GM19240 (cell line): ENCODE measurements around the gene ATF5.

ENCODE experiments used
- DNase-seq: peaks from one replicate; pipeline ENCODE4 v3.0.0; 2011; ENCODE audit warnings: low spot score; ENCODE audit not compliant: insufficient read length

Gene ATF5, protein sequence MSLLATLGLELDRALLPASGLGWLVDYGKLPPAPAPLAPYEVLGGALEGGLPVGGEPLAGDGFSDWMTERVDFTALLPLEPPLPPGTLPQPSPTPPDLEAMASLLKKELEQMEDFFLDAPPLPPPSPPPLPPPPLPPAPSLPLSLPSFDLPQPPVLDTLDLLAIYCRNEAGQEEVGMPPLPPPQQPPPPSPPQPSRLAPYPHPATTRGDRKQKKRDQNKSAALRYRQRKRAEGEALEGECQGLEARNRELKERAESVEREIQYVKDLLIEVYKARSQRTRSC

DNA sequence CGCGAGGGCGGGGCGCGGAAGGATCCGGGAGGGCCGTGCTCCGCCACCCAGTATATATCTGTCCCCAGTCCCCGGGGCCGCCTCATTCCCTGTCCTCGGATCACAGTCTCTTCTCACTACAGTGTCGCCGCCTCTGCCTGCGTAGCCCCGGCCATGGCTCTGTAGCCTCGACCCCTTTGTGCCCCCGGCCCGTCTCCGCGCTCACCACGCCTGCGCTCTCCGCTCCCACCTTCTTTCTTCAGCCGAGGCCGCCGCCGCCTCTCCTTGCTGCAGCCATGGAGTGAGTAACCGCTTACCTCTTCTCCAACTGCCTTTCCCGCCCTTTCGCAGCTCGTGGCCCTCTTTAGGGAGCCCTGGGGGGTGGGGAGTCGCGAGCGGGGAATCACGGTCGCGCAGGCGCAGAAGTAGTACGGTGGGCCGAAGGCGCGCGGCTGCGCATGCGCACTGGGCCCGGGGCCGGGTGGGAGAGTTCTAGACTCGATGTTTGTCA lies at the start of gene ATF5, which contains the start of gene NUP62:
TSS of gene ATF5 (plus strand) at position 85 of the 490 bp plus-strand sequence. CDS start 1,646 bp downstream, outside the sequence.
TSS of gene NUP62 (minus strand) at position 384 of the 490 bp plus-strand sequence. CDS start 19,697 bp downstream, outside the sequence.
- DNase-seq: peak; percentile 86

DNA sequence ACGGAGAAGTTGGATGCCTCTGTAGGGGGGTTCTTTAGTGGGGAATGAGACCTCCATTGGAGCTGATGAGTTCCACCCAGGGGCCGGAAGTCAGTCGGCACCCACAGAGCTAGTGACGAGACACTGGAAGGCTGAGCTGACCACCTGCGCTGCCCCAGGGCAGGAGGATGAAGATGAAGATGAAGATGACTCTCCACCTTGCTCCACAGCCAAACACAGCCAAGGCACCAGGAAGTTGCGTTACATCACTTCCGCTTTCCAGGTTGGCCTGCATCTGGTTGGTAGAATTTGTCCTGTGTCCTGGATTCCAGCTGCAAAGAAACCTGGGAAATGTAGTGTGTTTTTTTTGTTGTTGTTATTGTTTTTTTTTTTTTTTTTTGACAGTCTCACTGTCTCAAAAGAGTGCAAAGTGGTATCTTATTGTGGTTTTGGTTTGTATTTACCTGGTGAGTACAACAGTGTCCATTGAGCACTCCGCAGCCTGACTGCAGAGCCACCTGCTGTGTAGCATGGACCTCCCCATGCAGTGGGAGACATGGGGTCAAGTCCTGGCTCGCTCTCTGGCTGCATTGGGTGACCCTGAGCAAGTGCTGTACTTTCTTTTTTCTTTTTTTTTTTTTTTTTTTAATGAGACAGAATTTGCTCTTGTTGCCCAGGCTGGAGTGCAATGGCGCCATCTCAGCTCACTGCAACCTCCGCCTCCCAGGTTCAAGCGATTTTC lies 49.6 kb upstream of the ATF5 start:
- no peak for DNase-seq

DNA sequence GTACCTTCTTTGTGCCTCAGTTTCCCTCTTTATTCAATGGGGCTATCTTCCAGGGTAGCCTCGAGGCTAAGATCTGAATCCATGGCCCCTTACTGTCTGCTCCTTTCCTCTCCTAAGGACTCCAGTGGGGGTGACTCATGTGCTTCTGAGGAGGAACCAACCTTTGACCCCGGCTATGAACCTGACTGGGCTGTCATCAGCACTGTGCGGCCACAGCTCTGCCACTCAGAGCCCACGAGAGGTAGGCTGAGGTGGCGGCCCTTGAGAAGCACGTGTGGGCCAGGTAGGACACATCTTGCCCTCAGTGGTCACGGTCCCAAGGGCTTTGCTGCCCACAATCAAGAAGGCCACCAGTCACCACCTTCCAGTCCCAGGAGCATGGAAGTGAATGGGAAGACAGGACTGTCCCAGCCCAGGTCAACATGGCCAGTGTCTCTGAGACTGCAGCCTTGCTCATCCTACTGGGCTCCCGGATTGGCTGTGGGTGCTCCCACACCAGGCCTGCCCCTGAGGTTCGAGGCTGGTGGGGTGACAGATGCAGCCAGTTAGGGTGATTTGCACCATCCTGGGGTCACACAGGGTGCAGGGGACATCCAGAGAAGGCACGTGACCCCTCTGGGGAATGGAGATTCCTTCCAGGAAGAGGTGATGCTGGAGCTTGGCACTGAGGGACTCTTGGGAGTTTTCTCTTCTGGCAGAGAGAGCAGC lies 48.7 kb upstream of the ATF5 start:
- DNase-seq: no peak

DNA sequence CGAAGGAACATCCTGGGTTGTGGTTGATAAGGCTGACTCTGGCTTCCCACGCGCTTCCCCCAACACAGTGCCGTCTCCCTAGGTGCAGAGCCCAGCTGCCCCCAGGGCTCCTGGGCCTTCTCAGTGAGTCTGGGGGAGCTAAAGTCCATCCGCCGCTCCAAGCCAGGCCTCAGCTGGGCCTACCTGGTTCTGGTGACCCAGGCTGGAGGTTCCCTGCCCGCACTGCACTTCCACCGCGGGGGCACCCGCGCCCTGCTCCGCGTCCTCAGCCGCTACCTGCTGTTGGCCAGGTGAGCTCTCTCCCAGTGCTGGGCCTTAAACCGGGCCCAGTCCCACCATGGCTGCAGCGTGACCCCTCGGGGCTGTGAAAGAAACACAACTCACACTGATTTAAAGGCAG lies 47.8 kb upstream of the ATF5 start:
- no peak for DNase-seq

DNA sequence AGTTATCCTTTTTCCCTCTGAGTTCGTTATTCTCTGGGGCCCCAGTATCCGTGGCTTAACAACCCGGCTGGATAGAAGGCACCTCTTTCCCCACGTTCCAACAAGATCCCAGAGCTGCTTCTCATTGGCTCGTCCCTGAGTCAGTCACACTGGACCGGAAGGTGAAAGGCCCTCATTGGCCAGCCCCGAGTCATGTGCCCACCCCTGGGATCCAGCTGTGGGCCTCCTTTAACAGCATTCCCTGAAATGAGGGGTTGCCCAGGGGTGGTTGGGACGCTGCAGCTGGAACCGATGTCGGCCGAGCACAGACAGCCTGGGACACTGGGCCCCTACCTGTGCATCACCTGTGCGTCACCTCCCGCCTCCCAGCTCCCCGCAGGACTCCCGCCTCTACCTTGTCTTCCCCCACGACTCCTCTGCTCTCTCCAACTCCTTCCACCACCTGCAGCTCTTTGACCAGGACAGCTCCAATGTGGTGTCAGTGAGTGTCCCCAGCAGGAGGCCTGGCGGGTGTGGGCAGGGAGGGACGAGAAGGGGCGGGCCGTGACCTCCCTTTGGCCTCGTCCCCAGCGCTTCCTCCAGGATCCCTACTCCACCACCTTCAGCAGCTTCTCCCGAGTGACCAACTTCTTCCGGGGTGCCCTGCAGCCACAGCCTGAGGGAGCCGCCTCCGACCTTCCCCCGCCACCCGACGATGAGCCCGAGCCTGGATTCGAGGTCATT lies 47.2 kb upstream of the ATF5 start:
- no peak for DNase-seq

DNA sequence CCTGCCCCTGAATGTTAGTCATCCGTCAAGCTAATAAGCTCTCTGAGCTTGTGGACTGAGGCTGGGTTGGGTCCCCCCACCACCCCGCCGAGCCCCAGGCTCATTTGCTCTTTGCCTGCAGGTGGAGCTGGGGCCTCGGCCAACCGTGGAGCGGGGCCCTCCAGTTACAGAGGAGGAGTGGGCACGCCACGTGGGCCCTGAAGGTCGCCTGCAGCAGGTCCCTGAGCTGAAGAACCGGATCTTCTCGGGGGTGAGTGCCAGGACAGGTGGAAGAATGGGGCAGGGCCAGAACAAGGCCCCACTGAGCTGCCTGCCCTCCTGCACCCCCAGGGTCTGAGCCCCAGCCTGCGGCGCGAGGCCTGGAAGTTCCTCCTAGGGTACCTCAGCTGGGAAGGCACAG lies 46.4 kb upstream of the ATF5 start:
- DNase-seq: no peak

DNA sequence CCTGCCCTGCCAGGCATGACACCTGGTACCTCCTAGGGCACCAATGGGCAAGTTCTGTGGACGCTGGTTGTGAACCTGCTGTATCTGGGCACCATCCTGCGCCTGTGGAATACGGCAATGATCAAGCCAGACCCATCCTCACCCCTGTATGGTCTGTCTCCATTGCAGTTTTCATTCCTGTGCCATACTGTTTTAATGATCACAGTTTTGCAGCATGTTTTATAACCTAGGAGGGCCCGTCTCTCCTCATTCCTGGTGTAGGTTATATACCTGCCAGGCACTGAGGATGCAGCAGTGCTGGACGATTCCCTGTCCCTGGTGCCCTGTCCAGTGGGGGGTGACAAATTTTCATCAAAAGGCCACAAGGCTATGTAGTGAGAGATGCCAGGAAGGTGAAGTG lies 45.9 kb upstream of the ATF5 start:
- no peak for DNase-seq

DNA sequence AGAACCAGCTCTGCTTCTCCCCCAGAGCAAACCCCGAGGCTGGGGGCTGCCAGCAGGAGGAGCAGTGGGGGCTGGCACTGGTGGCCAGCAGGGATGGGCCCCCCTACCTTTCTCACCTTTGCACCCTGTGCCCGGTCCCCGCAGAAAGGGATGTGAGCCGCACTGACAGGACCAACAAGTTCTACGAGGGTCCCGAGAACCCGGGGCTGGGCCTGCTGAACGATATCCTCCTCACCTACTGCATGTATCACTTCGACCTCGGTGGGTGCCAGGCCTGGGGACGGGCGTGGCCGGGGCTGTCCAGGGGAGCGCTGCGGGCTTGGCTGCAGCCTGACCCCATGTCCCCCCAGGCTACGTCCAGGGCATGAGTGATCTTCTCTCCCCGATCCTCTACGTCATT lies 44.9 kb upstream of the ATF5 start:
- DNase-seq: no peak

DNA sequence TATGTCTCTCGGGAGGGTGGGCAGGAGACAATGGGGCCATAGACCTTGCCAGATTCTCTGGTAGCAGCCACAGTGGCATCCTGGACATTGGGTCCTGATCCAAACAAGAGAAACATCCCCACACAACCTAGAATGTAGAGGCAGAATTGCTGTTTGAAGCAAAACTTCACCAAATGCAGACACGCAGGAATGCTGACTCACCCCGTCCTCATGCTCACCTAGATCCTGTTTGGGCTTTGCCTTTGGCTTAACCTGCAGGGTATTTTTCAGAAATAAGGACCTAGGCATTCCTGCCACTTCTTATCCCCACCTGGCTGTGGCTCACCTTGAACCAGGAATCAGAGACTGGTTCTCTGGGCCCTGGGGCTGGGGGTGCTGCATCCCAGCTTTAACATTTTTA lies 44.2 kb upstream of the ATF5 start:
- DNase-seq: no peak

DNA sequence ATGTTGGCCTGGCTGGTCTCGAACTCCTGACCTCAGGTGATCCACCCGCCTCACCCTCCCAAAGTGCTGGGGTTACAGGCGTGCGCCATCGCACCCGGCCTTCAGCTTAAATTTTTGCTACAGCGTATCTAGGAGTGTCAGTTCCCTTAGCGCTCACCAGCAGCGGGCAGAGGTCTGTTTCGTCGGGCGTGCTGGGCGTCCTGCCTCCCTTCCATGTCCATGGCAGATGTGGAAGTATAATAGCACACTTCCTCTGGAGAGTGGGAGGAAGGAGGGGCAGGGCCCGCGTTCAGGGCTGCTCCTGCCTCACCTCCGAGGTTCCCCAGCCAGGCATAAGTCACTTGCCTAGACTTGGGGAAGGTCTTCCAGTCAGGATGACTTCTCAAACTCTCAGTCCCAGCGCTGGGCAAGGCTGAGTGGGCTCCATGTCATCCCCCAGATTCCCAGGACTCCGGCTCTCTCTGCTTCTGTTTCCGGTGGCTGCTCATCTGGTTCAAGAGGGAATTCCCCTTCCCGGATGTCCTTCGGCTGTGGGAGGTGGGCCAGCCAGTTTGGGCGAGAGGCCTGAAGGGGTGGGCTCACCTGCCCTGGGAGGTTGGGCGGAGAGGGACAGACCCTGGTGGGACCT lies 41.9 kb upstream of the ATF5 start:
- DNase-seq: no peak

DNA sequence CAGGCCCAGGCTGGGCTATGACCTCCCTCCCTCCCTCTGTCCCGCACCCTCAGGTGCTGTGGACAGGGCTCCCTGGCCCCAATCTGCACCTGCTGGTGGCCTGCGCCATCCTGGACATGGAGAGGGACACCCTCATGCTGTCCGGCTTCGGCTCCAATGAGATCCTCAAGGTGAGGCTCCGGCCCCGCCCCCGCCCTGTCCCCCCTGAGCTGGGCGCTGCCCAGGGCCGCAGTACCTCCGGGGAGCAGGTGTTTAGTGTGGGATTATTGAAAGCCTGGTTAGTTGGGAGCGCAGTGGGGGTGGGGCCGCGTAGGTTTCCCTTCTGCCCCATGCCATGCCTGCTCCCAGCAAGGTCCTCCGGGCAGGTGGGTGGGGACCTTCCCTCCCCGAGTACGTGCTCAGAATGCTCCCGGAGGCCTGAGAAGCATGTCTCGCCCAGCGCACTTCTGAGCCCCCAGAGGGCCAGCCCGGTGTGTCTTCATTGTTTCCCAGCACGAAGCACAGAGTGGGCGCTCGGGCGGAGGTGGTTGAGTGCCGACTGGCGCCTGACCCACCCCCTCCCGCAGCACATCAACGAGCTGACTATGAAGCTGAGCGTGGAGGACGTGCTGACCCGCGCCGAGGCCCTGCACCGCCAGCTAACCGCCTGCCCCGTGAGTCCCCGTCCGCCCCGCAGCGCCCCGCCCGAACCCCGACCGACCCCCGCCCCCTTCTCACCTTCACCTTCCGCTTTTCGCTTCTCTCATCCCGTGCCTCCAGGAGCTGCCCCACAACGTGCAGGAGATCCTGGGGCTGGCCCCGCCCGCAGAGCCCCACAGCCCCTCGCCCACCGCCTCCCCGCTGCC lies 41.1 kb upstream of the ATF5 start:
- no peak for DNase-seq

DNA sequence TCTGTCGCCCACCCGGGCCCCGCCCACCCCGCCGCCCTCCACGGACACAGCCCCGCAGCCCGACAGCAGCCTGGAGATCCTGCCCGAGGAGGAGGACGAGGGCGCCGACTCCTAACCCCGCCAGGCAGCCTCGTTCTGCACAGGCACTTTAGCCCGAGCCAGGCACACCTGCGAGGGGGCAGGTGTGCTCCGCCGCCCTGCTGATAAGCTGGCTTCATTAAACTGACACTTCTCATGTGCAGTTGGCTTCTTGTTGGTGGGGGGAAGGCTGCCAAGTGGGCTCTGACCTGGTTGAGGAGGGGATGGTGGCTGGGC lies 40.5 kb upstream of the ATF5 start:
- DNase-seq: no peak

DNA sequence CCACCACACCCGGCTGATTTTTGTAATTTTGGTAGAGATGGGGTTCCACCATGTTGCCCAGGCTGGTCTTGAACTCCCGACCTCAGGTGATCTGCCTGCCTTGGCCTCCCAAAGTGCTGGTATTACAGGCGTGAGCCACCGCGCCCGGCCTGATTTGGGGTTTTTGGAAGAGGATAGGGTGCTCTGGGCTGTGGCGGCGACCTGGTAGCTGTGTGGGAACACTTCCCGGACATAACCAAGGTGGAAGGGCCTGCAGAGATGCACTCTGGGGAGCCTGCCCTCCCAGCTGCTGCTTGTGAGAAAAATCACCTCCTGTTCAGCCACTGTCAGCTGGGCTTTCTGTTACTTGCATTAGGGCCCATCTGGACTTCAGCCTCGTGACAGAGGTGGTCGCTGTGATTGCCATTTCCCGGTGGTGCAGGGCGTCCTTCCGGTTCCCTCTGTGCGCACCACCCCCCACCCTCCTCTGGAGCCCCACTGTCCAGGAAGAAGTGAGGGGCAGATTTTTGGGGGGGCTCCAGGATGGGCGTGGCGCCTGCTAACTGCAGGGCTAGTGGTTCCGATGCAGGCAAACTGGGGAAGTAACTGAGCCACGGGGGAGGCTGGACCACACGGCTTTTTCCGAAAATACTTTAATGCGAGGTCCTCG lies 39.8 kb upstream of the ATF5 start:
- DNase-seq: no peak

DNA sequence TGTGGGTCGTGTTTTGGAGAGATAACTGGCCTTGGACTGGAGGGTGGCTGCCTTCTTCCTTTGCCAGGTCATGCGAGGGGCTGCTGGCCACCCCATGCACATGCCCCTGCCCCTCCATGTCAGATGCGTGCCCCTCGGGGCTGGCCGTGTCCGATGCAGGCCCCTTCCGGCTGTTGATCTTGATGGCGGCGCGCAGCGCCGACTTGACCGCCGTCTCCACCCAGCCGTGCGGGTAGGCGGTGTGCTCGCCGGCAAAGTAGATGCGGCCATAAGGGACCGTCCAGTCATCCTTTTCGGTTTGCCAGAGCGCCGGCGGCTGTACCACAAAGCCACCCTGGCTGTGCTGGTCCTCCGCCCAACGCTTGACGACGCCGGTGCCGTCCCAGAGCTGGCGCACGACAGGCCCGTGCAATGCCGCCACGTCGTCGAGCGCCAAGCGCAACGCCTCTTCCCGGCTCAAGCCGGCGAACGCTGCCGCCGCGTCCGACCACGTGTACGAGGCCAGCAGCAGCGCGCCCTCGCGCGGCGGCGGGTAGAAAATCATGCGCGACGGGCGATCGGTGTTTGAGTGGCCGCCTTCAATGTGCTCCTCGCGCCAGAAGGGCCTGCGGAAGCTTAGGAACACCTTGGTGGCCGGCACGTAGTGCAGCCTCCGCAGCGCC lies 39.2 kb upstream of the ATF5 start:
- DNase-seq: no peak

DNA sequence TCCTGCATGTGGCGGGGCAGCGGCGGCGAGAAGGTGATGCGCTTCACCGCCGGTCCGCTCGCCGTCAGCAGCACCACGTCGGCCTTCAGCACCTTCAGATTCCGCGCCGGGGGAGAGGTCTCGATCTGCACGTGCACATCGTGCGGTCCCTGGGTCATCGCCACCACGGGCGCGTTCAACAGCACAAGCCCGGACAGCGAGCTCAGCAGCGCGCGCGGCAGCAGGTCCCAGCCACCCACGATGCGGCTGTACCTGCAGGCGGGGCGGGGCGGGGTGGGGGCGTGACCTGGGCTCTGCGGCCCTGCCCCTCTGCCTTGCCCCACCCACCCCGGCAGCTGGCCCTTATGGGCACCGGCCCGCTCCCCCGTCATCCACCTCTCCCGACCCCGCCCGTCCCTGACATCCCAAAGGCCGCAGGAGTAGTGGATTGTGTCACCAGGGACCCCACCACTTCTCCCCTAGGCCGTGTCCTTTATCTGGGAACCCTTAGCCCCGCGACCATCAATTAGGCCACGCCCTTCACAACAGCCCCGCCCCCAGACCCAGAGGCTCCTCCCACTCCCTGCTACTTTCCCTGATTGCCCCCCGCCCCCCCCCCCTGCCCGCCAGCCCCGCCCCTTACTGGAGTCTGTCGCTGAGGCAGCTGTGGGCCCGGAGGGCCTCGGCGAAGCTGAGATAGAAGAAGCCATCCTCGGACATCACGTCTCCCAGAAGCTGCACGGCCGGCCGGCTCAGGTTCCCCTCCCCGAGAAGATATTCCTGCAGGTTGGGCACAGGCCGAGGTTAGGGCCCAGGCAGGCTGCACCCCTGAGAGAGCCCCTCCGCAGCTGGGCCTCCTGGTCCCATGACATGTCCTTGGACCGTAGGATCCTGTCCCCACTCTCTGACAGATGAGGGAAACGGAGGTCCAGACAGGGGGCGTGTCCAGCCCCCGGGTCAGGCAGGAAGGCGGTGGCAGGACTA lies 38.4 kb upstream of the ATF5 start:
- DNase-seq: no peak

DNA sequence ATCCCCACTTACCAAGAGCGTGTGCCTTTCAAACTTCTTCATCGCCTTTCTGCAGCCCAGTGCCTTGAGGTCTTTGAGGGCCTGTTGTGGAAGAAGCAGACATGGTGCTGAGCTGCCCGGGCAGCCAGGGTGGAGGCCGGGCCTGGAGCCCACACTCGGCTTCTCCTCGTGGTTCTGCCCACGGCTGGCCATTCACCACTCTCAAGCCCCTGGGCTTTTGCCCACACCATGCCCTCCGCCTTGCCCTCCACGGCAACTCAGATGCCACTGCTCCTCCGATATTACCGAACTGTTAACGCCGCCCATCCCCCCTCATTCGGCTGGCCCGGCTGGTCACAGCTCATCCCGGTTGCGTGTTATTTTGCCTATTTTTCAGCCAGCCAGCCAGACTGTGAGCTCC lies 37.6 kb upstream of the ATF5 start:
- DNase-seq: no peak

DNA sequence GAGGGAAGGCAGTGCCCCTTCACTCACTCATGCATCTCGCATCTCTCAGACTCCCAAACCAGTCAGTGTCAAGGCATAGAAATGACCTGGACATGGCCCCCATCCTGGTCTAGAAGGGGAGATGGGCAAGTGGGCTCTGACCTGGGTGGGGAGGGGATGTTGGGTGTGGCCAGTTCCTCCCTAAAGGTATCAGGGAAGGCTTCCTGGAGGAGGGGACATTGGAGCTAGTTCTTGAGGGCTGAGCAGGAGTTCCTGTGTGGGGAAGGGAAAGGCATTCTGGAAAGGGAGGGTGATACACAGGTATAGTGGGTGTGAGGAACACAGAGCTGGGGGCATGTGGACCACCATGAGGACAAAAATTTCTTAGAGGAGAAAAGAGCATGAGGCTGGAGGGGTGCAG lies 36.3 kb upstream of the ATF5 start:
- DNase-seq: no peak

DNA sequence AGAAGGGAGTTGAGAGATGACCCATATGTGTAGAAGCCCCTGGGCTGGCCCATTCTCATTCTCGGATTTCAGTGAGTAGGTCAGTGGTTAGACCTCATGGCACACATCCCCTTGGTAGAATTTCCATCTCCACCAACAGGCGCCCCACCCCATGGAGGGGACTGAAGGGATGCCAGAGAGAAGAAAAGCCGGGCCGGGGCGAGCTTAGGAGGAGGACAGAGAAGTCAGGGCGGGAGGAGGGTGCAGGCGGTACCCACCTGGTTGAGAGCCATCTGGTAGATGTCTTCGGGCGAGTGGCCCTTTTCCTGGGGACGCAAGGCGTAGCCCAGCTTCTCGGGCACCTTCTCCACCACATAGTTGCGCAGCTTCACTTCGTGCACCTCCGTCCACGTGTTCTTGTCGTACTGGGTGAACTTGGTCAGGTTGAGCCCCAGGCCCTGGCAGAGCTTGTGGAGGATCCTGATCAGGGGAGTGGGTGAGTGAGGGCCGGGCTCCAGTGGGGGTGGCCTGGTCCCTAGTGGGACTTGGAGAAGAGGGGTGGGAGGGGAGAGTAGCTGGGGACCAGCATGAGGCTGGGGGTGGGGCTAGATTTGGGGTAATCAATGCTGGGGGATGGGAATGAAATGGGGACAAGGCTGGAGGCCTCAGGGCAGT lies 34.9 kb upstream of the ATF5 start:
- DNase-seq: no peak
